OCI-LY1 (cell line): Measurements from ENCODE around the gene ERAP2.

Experiments used
- H2AFZ ChIP-seq: fragments of 200-600 bp; sonication (generic), shearing (Covaris generic); 2 replicates; pipeline ENCODE4 v1.6.0; 2014; ENCODE audit warnings: antibody characterized with exemption, mild to moderate bottlenecking, low read length
- H3F3A ChIP-seq: fragments of 200-600 bp; sonication (generic), shearing (Covaris generic); 2 replicates; pipeline ENCODE4 v1.6.0; 2014; ENCODE audit warnings: mild to moderate bottlenecking, antibody characterized with exemption, low read length, moderate library complexity; ENCODE audit not compliant: insufficient read depth
- H3K27ac ChIP-seq: fragments of 200-600 bp; sonication (generic); 2 replicates; pipeline ENCODE4 v1.5.1; 2014; ENCODE audit warnings: low read length, mixed run types, mild to moderate bottlenecking, low read depth; ENCODE audit not compliant: poor library complexity, severe bottlenecking
- H3K27me3 ChIP-seq: fragments of 200-600 bp; sonication (generic); 2 replicates; pipeline ENCODE4 v1.6.0; 2014; ENCODE audit warnings: antibody characterized with exemption, mild to moderate bottlenecking, low read length, moderate library complexity; ENCODE audit not compliant: insufficient read depth
- H3K36me3 ChIP-seq: fragments of 200-600 bp; sonication (generic); 2 replicates; pipeline ENCODE4 v1.6.1; 2014; ENCODE audit warnings: mild to moderate bottlenecking, antibody characterized with exemption, low read length, moderate library complexity, mixed read lengths; ENCODE audit not compliant: insufficient read depth
- H3K4me1 ChIP-seq: fragments of 200-600 bp; sonication (generic); 2 replicates; pipeline ENCODE4 v1.5.1; 2014; ENCODE audit warnings: mild to moderate bottlenecking, low read length, moderate library complexity; ENCODE audit not compliant: insufficient read depth, severe bottlenecking
- H3K4me2 ChIP-seq: fragments of 200-600 bp; sonication (generic), shearing (Covaris generic); 2 replicates; pipeline ENCODE4 v1.6.1; 2014; ENCODE audit warnings: low read length
- H3K4me3 ChIP-seq: fragments of 200-600 bp; sonication (generic); 2 replicates; pipeline ENCODE4 v1.5.1; 2014; ENCODE audit warnings: low read length, low read depth, mild to moderate bottlenecking, mixed read lengths; ENCODE audit not compliant: poor library complexity, severe bottlenecking
- H3K79me2 ChIP-seq: fragments of 200-600 bp; shearing (Covaris generic); 2 replicates; pipeline ENCODE4 v1.6.1; 2016; ENCODE audit warnings: mixed run types, low read length, mixed read lengths; ENCODE audit not compliant: insufficient read depth
- H3K9ac ChIP-seq: fragments of 200-600 bp; sonication (generic), shearing (Covaris generic); 2 replicates; pipeline ENCODE4 v1.6.1; 2014; ENCODE audit warnings: mild to moderate bottlenecking, low read length, mixed read lengths
- H3K9me2 ChIP-seq: fragments of 200-600 bp; sonication (generic), shearing (Covaris generic); 2 replicates; pipeline ENCODE4 v1.6.1; 2014; ENCODE audit warnings: low read depth, mild to moderate bottlenecking, low read length, mixed read lengths
- H3K9me3 ChIP-seq: fragments of 200-600 bp; shearing (Covaris generic); 2 replicates; pipeline ENCODE4 v1.6.1; 2014; ENCODE audit warnings: low read length, mixed read lengths
- H4K20me1 ChIP-seq: fragments of 200-600 bp; sonication (generic), shearing (Covaris generic); 2 replicates; pipeline ENCODE4 v1.6.0; 2016; ENCODE audit warnings: mild to moderate bottlenecking, low read length; ENCODE audit not compliant: insufficient read depth
- CTCF ChIP-seq: fragments of 200-600 bp; sonication (generic), shearing (Covaris generic); IDR thresholded peaks from 2 replicates; pipeline ENCODE4 v1.5.1; 2017; ENCODE audit warnings: mild to moderate bottlenecking, antibody characterized with exemption, low read length, moderate library complexity, mixed read lengths
- EZH2 ChIP-seq: fragments of 200-600 bp; sonication (generic), shearing (Covaris generic); IDR thresholded peaks from 2 replicates; pipeline ENCODE4 v1.8.0; 2017; ENCODE audit warnings: borderline replicate concordance, mixed run types, mild to moderate bottlenecking, antibody characterized with exemption, low read length, moderate library complexity, mixed read lengths

ERAP2 gene

DNA sequence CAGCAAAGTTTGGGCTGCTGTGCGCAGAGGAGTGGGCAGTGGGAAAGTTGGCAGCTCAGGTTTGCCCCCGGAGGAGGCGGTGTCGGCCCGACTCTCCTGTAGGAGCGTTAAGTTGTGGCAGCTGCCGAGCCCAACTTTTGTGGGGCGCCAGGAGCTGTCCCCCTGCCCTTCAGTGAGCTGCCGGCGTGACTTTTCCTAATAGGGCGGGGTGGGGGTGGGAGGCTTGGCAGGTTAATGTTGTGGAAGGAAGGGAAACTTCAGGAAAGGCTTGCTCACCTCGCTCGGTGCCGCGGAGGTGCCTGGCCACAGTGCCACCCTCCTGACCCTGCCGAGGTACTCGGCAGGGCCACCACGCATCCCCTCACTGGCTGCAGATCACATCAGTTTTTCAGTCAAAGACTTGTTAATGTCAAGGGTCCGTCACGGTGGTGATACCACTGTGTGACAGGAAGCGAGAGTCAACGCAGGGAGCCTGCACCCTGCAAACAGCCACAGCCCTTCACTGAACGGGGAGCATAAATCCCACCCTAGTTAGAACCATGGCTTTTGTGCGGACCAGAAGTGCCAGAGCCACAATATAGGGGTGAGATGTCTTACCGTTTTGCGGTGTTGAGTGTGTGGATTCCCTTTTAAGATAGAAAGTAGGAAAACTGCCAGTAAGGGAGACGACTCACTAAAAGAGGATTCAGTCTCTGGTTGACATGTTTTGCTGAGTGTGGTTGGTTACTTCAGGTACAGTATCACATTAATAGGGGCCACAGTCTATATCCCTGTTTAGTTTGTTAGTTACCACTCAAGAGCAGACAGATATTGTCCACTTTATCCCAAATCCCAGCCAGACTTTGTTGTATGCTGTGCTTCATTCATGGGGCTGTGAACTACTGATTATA is 60.4 kb downstream of the ERAP2 start:
- Histone ChIP-seq H3K4me1 (peaks cover 64% of the 10 kb centered on the region), H3K4me2 (peak overlapping the region; percentile 73), H3F3A (no peaks in the 10 kb centered on the region), H3K9ac (peak overlapping the region; percentile 96), H3K27ac (peak overlapping the region; percentile 99), H3K9me2 (no peaks in the 10 kb centered on the region), H3K27me3 (no peaks in the 10 kb centered on the region), H3K9me3 (0 out of 2 replicates have a peak, but pooled peaks cover 2% of the 10 kb centered on the region), H3K79me2 (peaks cover 58% of the 10 kb centered on the region), H2AFZ (no peak overlapping the region), H4K20me1 (no peaks in the 10 kb centered on the region), H3K4me3 (peak overlapping the region; percentile 81), H3K36me3 (peaks cover 40% of the 10 kb centered on the region)
- TF ChIP-seq EZH2 (no peak), CTCF (no peak)

GRCh38 chr5:96940586-96940985 is 64.3 kb downstream of the ERAP2 start:
- Histone ChIP-seq H3K9ac (no peak overlapping the region), H3K9me3 (0 out of 2 replicates have a peak, but pooled peaks cover 2% of the 10 kb centered on the region), H3K9me2 (no peaks in the 10 kb centered on the region), H3K4me1 (peaks cover 41% of the 10 kb centered on the region), H3K79me2 (peaks cover 88% of the 10 kb centered on the region), H3K4me3 (no peak overlapping the region), H3F3A (no peaks in the 10 kb centered on the region), H3K4me2 (no peak overlapping the region), H4K20me1 (no peaks in the 10 kb centered on the region), H3K27me3 (no peaks in the 10 kb centered on the region), H2AFZ (no peak overlapping the region), H3K36me3 (peaks cover 47% of the 10 kb centered on the region), H3K27ac (no peak overlapping the region)
- TF ChIP-seq CTCF (no peak), EZH2 (no peak)

DNA sequence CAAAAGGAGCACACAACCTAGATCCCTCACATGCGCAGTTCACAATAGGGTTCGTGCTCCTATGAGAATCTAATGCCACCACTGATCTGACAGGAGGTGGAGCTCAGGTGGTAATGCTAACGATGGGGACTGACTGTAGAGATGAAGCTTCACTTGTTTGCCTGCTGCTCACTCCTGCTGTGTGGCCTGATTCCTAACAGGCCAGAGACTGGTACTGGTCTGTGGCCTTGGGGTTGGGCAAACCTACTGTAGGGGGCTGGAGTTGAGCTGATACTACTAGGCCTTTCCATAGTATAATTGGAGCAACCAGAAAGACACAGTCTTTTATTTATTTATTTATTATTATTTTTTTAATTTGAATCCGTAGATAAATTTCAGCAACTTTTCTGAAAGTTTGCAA is 64.8 kb downstream of the ERAP2 start:
- Histone ChIP-seq H4K20me1 (no peaks in the 10 kb centered on the region), H3K4me1 (peaks cover 41% of the 10 kb centered on the region), H3K9me2 (no peaks in the 10 kb centered on the region), H3K4me2 (no peak overlapping the region), H3K4me3 (no peak overlapping the region), H3K9ac (no peak overlapping the region), H3K79me2 (peaks cover 94% of the 10 kb centered on the region), H3F3A (no peaks in the 10 kb centered on the region), H2AFZ (no peak overlapping the region), H3K27ac (no peak overlapping the region), H3K9me3 (0 out of 2 replicates have a peak, but pooled peaks cover 2% of the 10 kb centered on the region), H3K27me3 (no peaks in the 10 kb centered on the region), H3K36me3 (peaks cover 47% of the 10 kb centered on the region)
- no peak for TF ChIP-seq CTCF
- no peak for TF ChIP-seq EZH2
